Tibial nerve (tissue), 3 donors: Measurements from ENCODE around the gene TMTC1.

Experiments
- POLR2A ChIP-seq, 2 donors: fragments of 450-650 bp; IDR thresholded peaks; one replicate each; pipeline ENCODE4 v1.6.1; 2017; ENCODE audit warnings: antibody characterized with exemption in 2 of 2, mild to moderate bottlenecking in 2 of 2, moderate library complexity in 2 of 2
- TF ChIP-seq, protein P1 (sequence below), 5 experiments: fragments of 200-600 bp in 3 of 5; fragments of 450-650 bp in 2 of 5; sonication (generic) in 3 of 5; IDR thresholded peaks; one replicate each; pipeline ENCODE4 v1.5.1; 2016 to 2019; ENCODE audit warnings: antibody characterized with exemption in 5 of 5, mild to moderate bottlenecking in 3 of 5, moderate library complexity in 2 of 5

DNA sequence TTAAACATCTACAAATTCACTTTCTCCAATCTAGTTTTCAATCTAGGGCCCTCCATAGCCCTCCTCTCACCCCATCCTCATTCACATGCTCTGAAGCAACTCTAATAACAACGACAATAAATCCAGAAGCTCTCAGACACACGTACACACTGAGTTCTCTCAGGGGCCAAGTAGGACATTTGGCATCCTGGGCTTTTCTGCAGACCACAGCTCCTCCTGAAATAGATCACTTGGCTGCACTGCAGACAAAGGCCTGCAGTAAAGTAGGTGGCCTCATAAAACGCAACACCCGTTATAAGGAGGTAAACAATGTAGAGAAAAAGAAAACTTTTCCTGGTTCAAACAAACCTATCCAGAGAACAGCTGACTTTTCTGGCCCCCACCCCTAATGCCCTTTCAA lies 111.2 kb downstream of the TMTC1 start:
- TF ChIP-seq, protein P1, sequence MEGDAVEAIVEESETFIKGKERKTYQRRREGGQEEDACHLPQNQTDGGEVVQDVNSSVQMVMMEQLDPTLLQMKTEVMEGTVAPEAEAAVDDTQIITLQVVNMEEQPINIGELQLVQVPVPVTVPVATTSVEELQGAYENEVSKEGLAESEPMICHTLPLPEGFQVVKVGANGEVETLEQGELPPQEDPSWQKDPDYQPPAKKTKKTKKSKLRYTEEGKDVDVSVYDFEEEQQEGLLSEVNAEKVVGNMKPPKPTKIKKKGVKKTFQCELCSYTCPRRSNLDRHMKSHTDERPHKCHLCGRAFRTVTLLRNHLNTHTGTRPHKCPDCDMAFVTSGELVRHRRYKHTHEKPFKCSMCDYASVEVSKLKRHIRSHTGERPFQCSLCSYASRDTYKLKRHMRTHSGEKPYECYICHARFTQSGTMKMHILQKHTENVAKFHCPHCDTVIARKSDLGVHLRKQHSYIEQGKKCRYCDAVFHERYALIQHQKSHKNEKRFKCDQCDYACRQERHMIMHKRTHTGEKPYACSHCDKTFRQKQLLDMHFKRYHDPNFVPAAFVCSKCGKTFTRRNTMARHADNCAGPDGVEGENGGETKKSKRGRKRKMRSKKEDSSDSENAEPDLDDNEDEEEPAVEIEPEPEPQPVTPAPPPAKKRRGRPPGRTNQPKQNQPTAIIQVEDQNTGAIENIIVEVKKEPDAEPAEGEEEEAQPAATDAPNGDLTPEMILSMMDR (IDR thresholded peaks at IDR 0.05): no peak
- TF ChIP-seq POLR2A (IDR thresholded peaks at IDR 0.05): no peak
